Right forelimb (tissue), 1 donor: ENCODE measurements around the gene SIGLEC12.
"Not testable (repeated sequence)": the region's sequence is repeated elsewhere in the genome, so short reads cannot be mapped to it uniquely, and the experiment has no call there.

Source experiments
- DNase-seq: peaks from one replicate; pipeline ENCODE4 v3.0.0-alpha.2; 2018

The SIGLEC12 gene

DNA sequence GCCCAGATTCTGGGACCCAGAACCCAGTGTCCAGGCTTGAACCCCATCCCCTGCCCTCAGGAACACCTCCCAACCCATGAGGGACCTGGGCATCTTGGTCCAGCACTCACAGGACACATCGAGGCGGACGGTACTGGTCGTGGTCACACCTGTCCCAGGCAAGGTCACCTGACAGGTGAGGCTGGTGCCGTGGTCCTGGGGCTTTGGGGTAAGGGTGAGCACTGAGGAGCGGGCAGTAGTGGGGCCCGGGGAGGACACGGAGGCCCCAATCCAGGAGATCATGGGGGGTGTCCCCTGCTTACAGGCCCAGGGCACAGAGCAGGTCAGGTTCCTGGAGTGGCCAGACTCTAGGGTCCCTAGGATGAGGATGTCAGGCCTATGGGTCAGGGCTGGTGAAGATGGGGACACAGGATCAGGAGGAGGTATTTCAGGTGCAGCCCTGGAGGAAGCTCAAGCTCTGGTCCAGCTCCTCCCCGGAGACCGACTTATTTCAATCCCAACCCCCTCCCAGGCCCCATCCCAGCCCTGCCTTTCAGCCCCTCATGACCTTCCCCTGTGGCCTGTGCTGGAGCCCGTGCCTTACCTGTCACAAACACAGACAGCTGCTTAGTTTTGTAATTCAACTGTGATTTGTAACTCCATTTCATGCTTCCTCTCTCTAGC lies 44.1 kb downstream of the SIGLEC12 start:
- DNase-seq: no peak

DNA sequence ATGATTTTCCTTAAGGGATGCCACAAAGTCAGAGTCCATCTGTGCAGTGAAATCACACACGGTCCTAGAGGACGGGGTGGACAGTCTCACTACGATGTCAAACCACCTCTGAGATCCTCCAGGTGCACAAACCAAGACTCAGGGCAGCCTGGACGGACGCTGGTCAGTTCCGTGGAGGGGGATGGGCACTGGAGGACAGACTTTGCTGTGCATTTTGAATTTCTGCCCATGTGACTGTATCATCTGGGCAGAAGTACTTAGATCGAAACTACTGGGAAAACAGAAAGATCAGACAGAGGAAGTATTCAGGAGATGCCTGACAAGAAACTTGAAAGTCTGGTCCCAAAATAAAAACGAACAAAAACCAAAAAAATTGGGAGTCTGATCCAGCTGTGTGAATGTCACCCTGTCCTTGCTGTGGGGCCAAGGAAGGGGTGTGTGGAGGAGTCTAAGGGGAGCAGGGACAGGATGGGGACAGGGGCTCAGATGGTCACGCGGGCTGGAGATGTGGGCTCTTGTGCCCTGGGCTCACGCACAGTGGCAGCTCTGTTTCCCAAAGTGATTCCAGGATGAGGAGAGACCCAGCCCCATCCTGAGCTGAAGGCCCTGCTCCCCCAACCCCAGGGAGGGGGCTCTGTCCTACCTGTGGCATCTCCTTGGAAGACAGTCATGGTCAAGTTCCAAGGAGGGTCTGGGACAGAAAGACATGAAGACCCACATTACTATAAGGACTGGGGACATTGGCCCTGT lies 44.9 kb downstream of the SIGLEC12 start:
- DNase-seq: no peak

DNA sequence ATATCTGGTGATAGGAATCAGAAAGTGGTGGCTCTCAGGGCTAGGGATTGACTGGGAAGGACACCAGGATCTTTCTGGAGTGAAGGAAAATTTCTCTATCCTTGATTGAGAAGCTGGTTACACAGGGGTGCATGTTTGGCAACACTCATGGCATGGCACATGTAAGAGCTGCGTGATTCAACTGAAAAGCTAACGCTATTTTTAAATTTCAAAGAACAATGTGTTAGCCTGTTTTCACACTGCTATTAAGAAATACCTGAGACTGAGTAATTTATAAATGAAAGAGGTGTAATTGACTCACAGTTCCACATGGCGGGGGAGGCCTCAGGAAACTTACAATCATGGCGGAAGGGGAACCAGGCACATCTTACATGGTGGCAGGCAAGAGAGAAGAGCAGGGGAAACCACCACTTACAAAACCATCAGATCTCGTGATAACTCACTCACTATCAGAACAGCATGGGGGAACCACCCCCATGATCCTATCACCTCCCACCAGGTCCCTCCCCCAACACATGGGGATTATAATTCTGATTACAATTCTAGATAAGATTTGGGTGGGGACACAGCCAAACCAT lies 50.8 kb downstream of the SIGLEC12 start:
- DNase-seq: no peak

DNA sequence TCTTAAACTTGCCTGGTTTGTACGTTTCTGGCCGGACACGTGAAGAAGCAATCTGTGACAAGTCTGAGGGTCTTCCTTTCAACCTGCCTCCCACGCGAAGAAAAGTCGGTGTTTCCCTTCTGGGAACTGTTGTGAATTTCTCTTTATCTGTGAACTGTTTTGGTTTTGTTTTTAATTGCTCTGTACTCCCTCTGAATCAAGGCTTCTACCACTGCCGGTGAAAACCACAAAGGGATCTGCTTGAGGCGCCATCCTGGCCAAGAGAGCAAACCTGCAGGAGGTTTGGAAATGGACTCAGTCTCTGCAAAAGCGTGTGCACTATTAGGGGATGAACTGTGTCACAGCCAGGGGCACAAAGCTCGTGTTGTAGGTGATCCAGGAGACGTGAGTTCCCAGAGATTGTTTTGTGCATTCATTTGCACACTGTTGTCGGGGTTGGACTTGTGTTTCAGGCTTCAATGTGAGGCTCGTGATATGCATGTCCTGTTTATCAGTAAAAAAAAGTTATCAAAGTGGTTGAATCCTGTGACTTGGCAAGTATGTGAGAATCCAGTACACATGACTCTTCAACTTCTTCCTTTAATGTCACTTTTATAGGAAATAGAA lies 53.1 kb downstream of the SIGLEC12 start:
- DNase-seq: no peak

DNA sequence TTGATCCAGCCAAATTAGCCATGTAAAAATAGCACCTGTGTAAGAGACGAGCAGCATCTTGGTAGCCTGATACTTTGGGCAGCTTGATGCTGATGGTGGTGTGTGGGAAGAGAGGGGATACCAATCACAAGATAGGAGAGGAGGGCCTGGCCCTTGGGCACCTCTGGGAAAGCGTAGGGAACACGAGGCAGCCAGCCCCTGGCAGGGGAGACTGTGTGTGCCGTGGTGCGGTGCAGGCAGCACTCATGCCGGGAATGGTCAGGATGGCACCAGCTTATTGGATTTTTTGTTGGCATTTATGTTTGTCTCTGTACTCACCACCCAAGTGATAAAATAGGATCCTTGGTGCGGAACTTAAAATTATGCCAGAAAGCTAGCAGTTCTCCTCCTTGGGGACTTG lies 53.6 kb downstream of the SIGLEC12 start:
- no peak for DNase-seq

DNA sequence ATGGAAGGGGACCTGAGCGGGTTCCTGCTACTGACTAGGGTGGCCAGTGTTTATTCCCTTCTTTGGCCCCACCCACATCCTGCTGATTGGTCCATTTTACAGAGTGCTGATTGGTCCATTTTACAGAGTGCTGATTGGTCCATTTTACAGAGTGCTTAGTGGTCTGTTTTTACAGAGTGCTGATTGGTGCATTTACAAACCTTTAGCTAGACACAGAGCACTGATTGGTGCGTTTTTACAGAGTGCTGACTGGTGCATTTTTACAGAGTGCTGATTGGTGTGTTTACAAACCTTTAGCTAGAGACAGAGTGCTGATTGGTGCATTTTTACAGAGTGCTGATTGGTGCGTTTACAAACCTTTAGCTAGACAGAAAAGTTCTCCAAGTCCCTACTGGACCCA lies 54.1 kb downstream of the SIGLEC12 start:
- not testable (repeated sequence) for DNase-seq

DNA sequence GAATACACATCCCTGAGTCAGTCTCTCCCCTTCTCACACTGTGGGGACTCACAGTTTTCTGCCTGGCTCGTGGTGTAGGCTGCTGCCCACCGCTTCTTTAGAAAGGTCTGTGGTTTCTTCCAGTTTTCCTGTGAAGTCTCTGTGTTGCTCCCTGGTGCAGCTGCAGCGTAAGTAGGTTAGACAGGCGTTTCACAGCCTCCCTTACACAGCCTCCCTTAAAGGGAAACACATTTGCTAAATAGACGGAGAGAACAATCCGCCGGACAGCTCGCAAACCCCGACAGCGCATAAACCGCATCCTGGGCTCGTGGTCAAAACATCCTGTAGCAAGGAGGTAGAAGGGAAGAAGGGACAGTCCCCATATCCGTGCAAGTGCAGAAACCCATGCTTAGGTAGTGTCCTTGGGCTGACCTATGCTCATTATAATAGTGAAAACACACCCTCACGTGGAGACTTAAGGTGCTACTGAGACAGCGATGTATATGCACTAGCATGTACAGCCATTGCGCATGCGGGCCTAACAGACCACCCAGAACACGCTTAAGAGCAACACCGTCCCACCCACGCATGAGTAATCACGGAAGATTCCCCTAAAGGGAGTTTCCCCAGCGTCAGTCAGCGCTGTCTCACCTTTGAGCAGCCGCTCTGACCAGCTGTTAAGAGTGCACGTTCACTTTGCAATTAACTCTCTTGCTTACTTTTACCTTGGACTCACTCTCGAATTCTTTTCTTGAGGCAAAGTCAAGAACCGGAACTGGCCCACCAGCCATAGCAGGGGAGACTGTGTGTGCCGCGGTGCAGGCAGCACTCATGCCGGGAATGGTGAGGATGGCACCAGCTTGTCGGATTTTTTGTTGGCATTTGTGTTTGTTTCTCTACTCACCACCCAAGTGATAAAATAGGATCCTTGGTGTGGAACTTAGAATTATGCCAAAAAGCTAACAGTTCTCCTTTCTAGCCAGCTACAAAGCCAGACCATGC lies 59.9 kb downstream of the SIGLEC12 start:
- no peak for DNase-seq
